ENCODE data around the gene FER1L5. TPM values are rescaled to one million over a fixed set of nuclear protein-coding genes. Genes with fewer than 3 reads are reported as not detected.
A peak's percentile ranks its signal among the peaks of the same experiment; 100 is the strongest.

Gene FER1L5
- total RNA-seq, 1 experiment from 2014 or later: 0.07 TPM

GRCh38 chr2:96656540-96656939 is 14.0 kb downstream of the FER1L5 start:
- DNase-seq: no peak
- no peak overlapping the region for H3K4me3 Mint-ChIP-seq (ENCODE audit: unreplicated experiment)
- no peak overlapping the region for H3K27ac Mint-ChIP-seq (ENCODE audit: unreplicated experiment)
- CTCF ChIA-PET: no interaction called here
- intact Hi-C loops (cut with micrococcal nuclease; ENCODE audit: unreplicated experiment): no loop called here
- no peaks in the 10 kb centered on the region for H3K36me3 Mint-ChIP-seq (ENCODE audit: insufficient read depth, unreplicated experiment)
- H3K27me3 Mint-ChIP-seq (ENCODE audit: insufficient read depth, unreplicated experiment): peaks cover 3% of the 10 kb centered on the region
- TF ChIP-seq CTCF (IDR thresholded peaks at IDR 0.05; ENCODE audit: insufficient read depth in 1 of 2, low read depth in 1 of 2, low read length in 1 of 2, severe bottlenecking in 1 of 2, unreplicated experiment in 1 of 2): no peak
- POLR2A ChIA-PET: no interaction called here
- Histone ChIP-seq H3K36me3 (ENCODE audit: control insufficient read depth, insufficient read depth, low read length) (no peaks in the 10 kb centered on the region), H3K4me3 (ENCODE audit: low read depth, low read length) (no peak overlapping the region), H3K4me1 (no peaks in the 10 kb centered on the region), H3K9me3 (no peaks in the 10 kb centered on the region), H3K27me3 (replicated peaks; ENCODE audit: control insufficient read depth, insufficient read depth, low read length) (no peaks in the 10 kb centered on the region)
- no peaks in the 10 kb centered on the region for H3K4me1 Mint-ChIP-seq (ENCODE audit: low read depth, unreplicated experiment)
- no TSS peak for BruUV-seq (replicated peaks)
- H3K9me3 Mint-ChIP-seq (ENCODE audit: unreplicated experiment): no peaks in the 10 kb centered on the region

GRCh38 chr2:96661324-96661723 is 18.8 kb downstream of the FER1L5 start:
- ChIA-PET POLR2A (no interaction called here), CTCF (no interaction called here)
- BruUV-seq (replicated peaks): no TSS peak
- Histone ChIP-seq H3K4me1 (no peaks in the 10 kb centered on the region), H3K9me3 (peaks cover 3% of the 10 kb centered on the region; the same call in 1 of the 2 replicates), H3K36me3 (ENCODE audit: control insufficient read depth, insufficient read depth, low read length) (no peaks in the 10 kb centered on the region), H3K4me3 (ENCODE audit: low read depth, low read length) (no peak overlapping the region), H3K27me3 (replicated peaks; ENCODE audit: control insufficient read depth, insufficient read depth, low read length) (no peaks in the 10 kb centered on the region)
- H3K4me1 Mint-ChIP-seq (ENCODE audit: low read depth, unreplicated experiment): peaks cover 7% of the 10 kb centered on the region
- no peak overlapping the region for H3K4me3 Mint-ChIP-seq (ENCODE audit: unreplicated experiment)
- intact Hi-C loops (cut with micrococcal nuclease; ENCODE audit: unreplicated experiment): no loop called here
- no peaks in the 10 kb centered on the region for H3K36me3 Mint-ChIP-seq (ENCODE audit: insufficient read depth, unreplicated experiment)
- no peak for TF ChIP-seq CTCF (IDR thresholded peaks at IDR 0.05; ENCODE audit: insufficient read depth in 1 of 2, low read depth in 1 of 2, low read length in 1 of 2, severe bottlenecking in 1 of 2, unreplicated experiment in 1 of 2)
- no peak overlapping the region for H3K27ac Mint-ChIP-seq (ENCODE audit: unreplicated experiment)
- no peaks in the 10 kb centered on the region for H3K27me3 Mint-ChIP-seq (ENCODE audit: insufficient read depth, unreplicated experiment)
- peak in 1 of 2 experiments; percentile 16 for DNase-seq
- H3K9me3 Mint-ChIP-seq (ENCODE audit: unreplicated experiment): no peaks in the 10 kb centered on the region

- Mint-ChIP-seq H3K36me3 (ENCODE audit: insufficient read depth, unreplicated experiment) (no peaks in the 10 kb centered on the region), H3K27me3 (ENCODE audit: insufficient read depth, unreplicated experiment) (no peaks in the 10 kb centered on the region), H3K4me3 (ENCODE audit: unreplicated experiment) (no peak overlapping the region), H3K4me1 (ENCODE audit: low read depth, unreplicated experiment) (peaks cover 7% of the 10 kb centered on the region), H3K9me3 (ENCODE audit: unreplicated experiment) (no peaks in the 10 kb centered on the region), H3K27ac (ENCODE audit: unreplicated experiment) (no peak overlapping the region)
- H3K36me3 ChIP-seq (ENCODE audit: control insufficient read depth, insufficient read depth, low read length): no peaks in the 10 kb centered on the region
- no peak overlapping the region for H3K4me3 ChIP-seq (ENCODE audit: low read depth, low read length)
- intact Hi-C loops (cut with micrococcal nuclease; ENCODE audit: unreplicated experiment): no loop called here
- H3K4me1 ChIP-seq: no peaks in the 10 kb centered on the region
- peaks cover 3% of the 10 kb centered on the region; the same call in 1 of the 2 replicates for H3K9me3 ChIP-seq
- POLR2A ChIA-PET: no interaction called here
- TF ChIP-seq CTCF (IDR thresholded peaks at IDR 0.05; ENCODE audit: insufficient read depth in 1 of 2, low read depth in 1 of 2, low read length in 1 of 2, severe bottlenecking in 1 of 2, unreplicated experiment in 1 of 2): no peak
- no peaks in the 10 kb centered on the region for H3K27me3 ChIP-seq (replicated peaks; ENCODE audit: control insufficient read depth, insufficient read depth, low read length)
- CTCF ChIA-PET: no interaction called here
- DNase-seq: peak in 1 of 2 experiments; percentile 18
- no TSS peak for BruUV-seq (replicated peaks)
These were observed 19.8 kb downstream of the FER1L5 start for GRCh38 chr2:96662360-96662759.

All from Caco-2 (cell line).